Neural progenitor cell (in vitro differentiated cells): ENCODE data around the gene NOTUM. TPM values are rescaled to one million over a fixed set of nuclear protein-coding genes. Genes with fewer than 3 reads are reported as not detected.

ENCODE experiments used
- DNase-seq: peaks from one replicate; pipeline ENCODE4 v3.0.0-alpha.2; 2016; ENCODE audit warnings: low spot score
- H2AFZ ChIP-seq: fragments of 200-600 bp; sonication (generic); replicated peaks from 2 replicates; pipeline ENCODE4 v1.6.1; 2016; ENCODE audit warnings: antibody characterized with exemption
- H3F3A ChIP-seq: fragments of 200-600 bp; sonication (generic); 2 replicates; pipeline ENCODE4 v1.6.1; 2016; ENCODE audit warnings: antibody characterized with exemption, low read depth
- H3K27ac ChIP-seq: fragments of 200-600 bp; sonication (generic); 2 replicates; pipeline ENCODE4 v1.5.1; 2016; ENCODE audit warnings: mild to moderate bottlenecking
- H3K27me3 ChIP-seq: fragments of 200-600 bp; sonication (generic); 2 replicates; pipeline ENCODE4 v1.6.1; 2016; ENCODE audit warnings: mild to moderate bottlenecking, moderate library complexity
- H3K36me3 ChIP-seq: fragments of 200-600 bp; sonication (generic); 2 replicates; pipeline ENCODE4 v1.5.1; 2016
- H3K4me1 ChIP-seq: fragments of 200-600 bp; sonication (generic); 2 replicates; pipeline ENCODE4 v1.6.1; 2016; ENCODE audit warnings: mixed run types
- H3K4me2 ChIP-seq: fragments of 200-600 bp; sonication (generic); 2 replicates; pipeline ENCODE4 v1.6.1; 2016
- H3K4me3 ChIP-seq: fragments of 200-600 bp; sonication (generic); 2 replicates; pipeline ENCODE4 v1.5.1; 2016
- H3K79me2 ChIP-seq: fragments of 200-600 bp; sonication (generic); 2 replicates; pipeline ENCODE4 v1.6.1; 2016; ENCODE audit warnings: low read depth
- H3K9ac ChIP-seq: fragments of 200-600 bp; sonication (generic); 2 replicates; pipeline ENCODE4 v1.6.1; 2016
- H3K9me3 ChIP-seq: fragments of 200-600 bp; sonication (generic); 2 replicates; pipeline ENCODE4 v1.5.1; 2016; ENCODE audit warnings: low read depth
- H4K20me1 ChIP-seq: fragments of 200-600 bp; sonication (generic); 2 replicates; pipeline ENCODE4 v1.6.1; 2016; ENCODE audit warnings: low read depth
- H3K27ac Mint-ChIP-seq: 3 replicates; pipeline ENCODE4 v1.8.0; 2021; ENCODE audit warnings: mixed read lengths
- H3K27me3 Mint-ChIP-seq: 2 replicates; pipeline ENCODE4 v1.8.0; 2022; ENCODE audit warnings: low read depth, mild to moderate bottlenecking, inconsistent platforms, moderate library complexity, mixed read lengths; ENCODE audit not compliant: insufficient read depth
- H3K36me3 Mint-ChIP-seq: 3 replicates; pipeline ENCODE4 v1.8.0; 2021; ENCODE audit warnings: mixed read lengths
- H3K4me1 Mint-ChIP-seq: 3 replicates; pipeline ENCODE4 v1.8.0; 2021; ENCODE audit warnings: mixed read lengths
- H3K4me3 Mint-ChIP-seq: 3 replicates; pipeline ENCODE4 v1.8.0; 2021; ENCODE audit warnings: mild to moderate bottlenecking, moderate library complexity, mixed read lengths
- H3K9me3 Mint-ChIP-seq: 3 replicates; pipeline ENCODE4 v1.8.0; 2020; ENCODE audit warnings: mixed read lengths
- CTCF ChIP-seq: fragments of 200-600 bp; sonication (generic); IDR thresholded peaks from 2 replicates; pipeline ENCODE4 v1.5.1; 2017; ENCODE audit warnings: antibody characterized with exemption, mild to moderate bottlenecking
- EZH2 ChIP-seq: fragments of 200-600 bp; sonication (generic); IDR thresholded peaks from 2 replicates; pipeline ENCODE4 v1.6.1; 2017; ENCODE audit warnings: antibody characterized with exemption, mild to moderate bottlenecking, moderate library complexity
- EZH2phosphoT487 ChIP-seq: fragments of 200-600 bp; sonication (generic); IDR thresholded peaks from 2 replicates; pipeline ENCODE4 v1.6.1; 2017; ENCODE audit warnings: antibody characterized with exemption
- total RNA-seq: library from RNA; depleted of rRNA; stranded (reverse); fragments of >200 nt; gene quantifications from 2 replicates; pipeline ENCODE4 v1.2.3, GENCODE V29; 2015; ENCODE audit warnings: low replicate concordance

The NOTUM gene
- total RNA-seq, 1 donor from 2014 or later = not detected

- H3F3A ChIP-seq = peaks cover 14% of the 10 kb centered on the region
- H3K9me3 ChIP-seq = no peaks in the 10 kb centered on the region
- no peak overlapping the region for H3K4me2 ChIP-seq
- no peak overlapping the region for H2AFZ ChIP-seq
- H3K36me3 ChIP-seq = no peaks in the 10 kb centered on the region
- H3K4me3 ChIP-seq = no peak overlapping the region
- no peak overlapping the region for H3K9ac ChIP-seq
- peaks cover under 1% of the 10 kb centered on the region for H3K36me3 Mint-ChIP-seq
- TF ChIP-seq CTCF (no peak), EZH2 (no peak), EZH2phosphoT487 (no peak)
- peaks cover 21% of the 10 kb centered on the region for H3K4me1 ChIP-seq
- peaks cover 36% of the 10 kb centered on the region for H3K27me3 ChIP-seq
- no peaks in the 10 kb centered on the region for H4K20me1 ChIP-seq
- no peaks in the 10 kb centered on the region for H3K9me3 Mint-ChIP-seq
- H3K79me2 ChIP-seq = peaks cover 6% of the 10 kb centered on the region
- no peak overlapping the region for H3K4me3 Mint-ChIP-seq
- H3K27me3 Mint-ChIP-seq = peaks cover 12% of the 10 kb centered on the region
- H3K27ac Mint-ChIP-seq = no peak overlapping the region
- DNase-seq = no peak
- peaks cover 12% of the 10 kb centered on the region for H3K4me1 Mint-ChIP-seq
- no peak overlapping the region for H3K27ac ChIP-seq
Observed at GRCh38 chr17:81939881-81940385, 21.1 kb downstream of the NOTUM start.

- no peak overlapping the region for H3K9ac ChIP-seq
- no peak overlapping the region for H3K27ac ChIP-seq
- no peaks in the 10 kb centered on the region for H3K9me3 ChIP-seq
- no peak for DNase-seq
- TF ChIP-seq EZH2 (no peak), EZH2phosphoT487 (no peak), CTCF (no peak)
- no peaks in the 10 kb centered on the region for H4K20me1 ChIP-seq
- H3K4me2 ChIP-seq = no peak overlapping the region
- Mint-ChIP-seq H3K36me3 (peaks cover 2% of the 10 kb centered on the region), H3K9me3 (no peaks in the 10 kb centered on the region), H3K27ac (no peak overlapping the region), H3K4me3 (peak overlapping the region; percentile 69), H3K4me1 (peaks cover 12% of the 10 kb centered on the region), H3K27me3 (peaks cover 12% of the 10 kb centered on the region)
- H3K4me3 ChIP-seq = no peak overlapping the region
- peaks cover 7% of the 10 kb centered on the region for H3F3A ChIP-seq
- H3K36me3 ChIP-seq = no peaks in the 10 kb centered on the region
- peaks cover 6% of the 10 kb centered on the region for H3K79me2 ChIP-seq
- H3K4me1 ChIP-seq = peaks cover 16% of the 10 kb centered on the region
- peaks cover 36% of the 10 kb centered on the region for H3K27me3 ChIP-seq
- H2AFZ ChIP-seq = no peak overlapping the region
Observed at GRCh38 chr17:81939218-81939617, 21.8 kb downstream of the NOTUM start.

- TF ChIP-seq EZH2phosphoT487 = no peak
- TF ChIP-seq CTCF = no peak
- no peak for TF ChIP-seq EZH2
- Mint-ChIP-seq H3K4me1 (peaks cover 10% of the 10 kb centered on the region), H3K4me3 (peak overlapping the region; percentile 89), H3K36me3 (peaks cover 2% of the 10 kb centered on the region), H3K9me3 (no peaks in the 10 kb centered on the region), H3K27me3 (peaks cover 13% of the 10 kb centered on the region), H3K27ac (no peak overlapping the region)
- Histone ChIP-seq H4K20me1 (no peaks in the 10 kb centered on the region), H3K9me3 (no peaks in the 10 kb centered on the region), H3K79me2 (peaks cover 6% of the 10 kb centered on the region), H3K4me2 (no peak overlapping the region), H3K4me1 (no peaks in the 10 kb centered on the region), H3K27ac (no peak overlapping the region), H3K36me3 (no peaks in the 10 kb centered on the region), H3K9ac (no peak overlapping the region), H2AFZ (no peak overlapping the region), H3K27me3 (peaks cover 18% of the 10 kb centered on the region), H3K4me3 (no peak overlapping the region), H3F3A (peaks cover 4% of the 10 kb centered on the region)
- no peak for DNase-seq
Observed at GRCh38 chr17:81935709-81936084, 25.3 kb downstream of the NOTUM start.
